Loucy (cell line): ENCODE results near the gene TLE2.

ENCODE experiments used
- EZH2phosphoT487 ChIP-seq: fragments of 200-600 bp; IDR thresholded peaks from 2 replicates; pipeline ENCODE4 v1.6.1; 2018; ENCODE audit warnings: antibody characterized with exemption, mild to moderate bottlenecking, moderate library complexity, borderline replicate concordance
- TF ChIP-seq, protein P1 (sequence below): fragments of 200-600 bp; sonication (generic); conservative IDR thresholded peaks from 2 replicates; pipeline ENCODE4 v1.5.1; 2014; ENCODE audit warnings: mild to moderate bottlenecking, antibody characterized with exemption, low read length

DNA sequence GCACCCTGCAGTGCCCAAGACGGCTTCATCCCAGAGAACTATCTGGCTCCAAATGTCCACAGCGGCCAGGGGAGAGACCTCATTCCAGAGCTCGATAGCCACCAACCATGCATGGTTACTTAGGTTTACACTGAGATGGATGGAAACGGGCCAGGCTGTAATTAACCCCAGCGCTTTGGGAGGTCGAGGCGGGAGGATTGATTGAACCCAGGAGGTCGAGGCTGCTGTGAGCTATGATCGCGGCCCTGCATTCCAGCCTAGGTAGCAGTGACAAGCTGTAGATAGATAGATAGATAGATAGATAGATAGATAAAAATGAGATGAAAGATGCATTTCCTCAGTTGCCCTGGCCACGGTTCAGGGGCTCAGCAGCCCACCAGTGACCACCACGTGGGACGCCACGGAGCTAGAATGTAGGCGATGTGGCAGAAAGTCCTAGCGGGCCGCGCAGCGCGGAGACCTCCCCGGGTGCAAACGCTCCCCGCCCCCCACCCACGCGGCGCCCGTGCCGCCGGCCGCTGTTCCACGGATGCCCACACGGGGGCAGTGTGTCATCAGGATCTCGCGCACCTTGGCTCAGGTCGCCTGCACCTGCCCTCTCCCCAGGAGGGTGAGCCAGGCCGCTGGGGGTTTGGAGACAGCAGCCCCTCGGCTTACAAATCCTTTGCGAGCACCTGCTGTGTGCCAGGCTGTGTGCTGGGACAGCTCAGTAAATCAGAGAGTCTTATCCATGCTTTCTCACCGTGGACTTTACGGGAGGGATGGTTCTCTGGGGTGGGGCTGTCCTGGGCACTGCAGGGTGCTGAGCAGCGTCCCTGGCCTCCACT is 46.7 kb upstream of the TLE2 start:
- TF ChIP-seq, protein P1, sequence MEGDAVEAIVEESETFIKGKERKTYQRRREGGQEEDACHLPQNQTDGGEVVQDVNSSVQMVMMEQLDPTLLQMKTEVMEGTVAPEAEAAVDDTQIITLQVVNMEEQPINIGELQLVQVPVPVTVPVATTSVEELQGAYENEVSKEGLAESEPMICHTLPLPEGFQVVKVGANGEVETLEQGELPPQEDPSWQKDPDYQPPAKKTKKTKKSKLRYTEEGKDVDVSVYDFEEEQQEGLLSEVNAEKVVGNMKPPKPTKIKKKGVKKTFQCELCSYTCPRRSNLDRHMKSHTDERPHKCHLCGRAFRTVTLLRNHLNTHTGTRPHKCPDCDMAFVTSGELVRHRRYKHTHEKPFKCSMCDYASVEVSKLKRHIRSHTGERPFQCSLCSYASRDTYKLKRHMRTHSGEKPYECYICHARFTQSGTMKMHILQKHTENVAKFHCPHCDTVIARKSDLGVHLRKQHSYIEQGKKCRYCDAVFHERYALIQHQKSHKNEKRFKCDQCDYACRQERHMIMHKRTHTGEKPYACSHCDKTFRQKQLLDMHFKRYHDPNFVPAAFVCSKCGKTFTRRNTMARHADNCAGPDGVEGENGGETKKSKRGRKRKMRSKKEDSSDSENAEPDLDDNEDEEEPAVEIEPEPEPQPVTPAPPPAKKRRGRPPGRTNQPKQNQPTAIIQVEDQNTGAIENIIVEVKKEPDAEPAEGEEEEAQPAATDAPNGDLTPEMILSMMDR = peak; percentile 92
- no peak for TF ChIP-seq EZH2phosphoT487
